Uterus (tissue), 4 donors: Measurements from ENCODE around the gene CPLANE2. TPM values are rescaled to one million over a fixed set of nuclear protein-coding genes. Genes with fewer than 3 reads are reported as not detected.
A peak's percentile ranks its signal among the peaks of the same experiment; 100 is the strongest.

Experiments used
- DNase-seq, 2 donors: peaks; one replicate each; pipeline ENCODE4 v3.0.0-alpha.2; 2019 to 2020
- H3K27ac ChIP-seq, 2 donors: fragments of 200-600 bp; sonication (generic); 1 replicate in 1 of 2; 2 replicates in 1 of 2; pipeline ENCODE4 v1.5.1; 2016 to 2018
- H3K27me3 ChIP-seq, 2 donors: fragments of 200-600 bp; sonication (generic); one replicate each; pipeline ENCODE4 v1.5.1; 2018 to 2019; ENCODE audit warnings: control low read depth in 1 of 2
- H3K36me3 ChIP-seq, 2 donors: fragments of 200-600 bp; sonication (generic); one replicate each; pipeline ENCODE4 v1.5.1; 2019; ENCODE audit warnings: control low read depth in 1 of 2
- H3K4me1 ChIP-seq, 2 donors: fragments of 200-600 bp; sonication (generic); one replicate each; pipeline ENCODE4 v1.5.1; 2018 to 2019; ENCODE audit warnings: control low read depth in 1 of 2
- H3K4me3 ChIP-seq, 2 donors: fragments of 200-600 bp; sonication (generic); 1 replicate in 1 of 2; 2 replicates in 1 of 2; pipeline ENCODE4 v1.5.1; 2018 to 2019; ENCODE audit warnings: mild to moderate bottlenecking in 1 of 2
- H3K9me3 ChIP-seq, 2 donors: fragments of 200-600 bp; sonication (generic); one replicate each; pipeline ENCODE4 v1.5.1; 2019; ENCODE audit warnings: control low read depth in 1 of 2
- POLR2A ChIP-seq, 2 donors: fragments of 450-650 bp; IDR thresholded peaks; one replicate each; pipeline ENCODE4 v1.6.1; 2016; ENCODE audit warnings: antibody characterized with exemption in 2 of 2, mild to moderate bottlenecking in 1 of 2, moderate library complexity in 1 of 2
- intact Hi-C: fragments of 100-400 bp; cut with DNase I; formaldehyde crosslinking; loops from one replicate; pipeline ENCODE4 v1.15.1; 2023; ENCODE audit warnings: low total_unique reads
- total RNA-seq, 4 donors: library from RNA; depleted of rRNA in 3 of 4; stranded (reverse); fragments of >200 nt in 3 of 4; gene quantifications; one replicate each; pipeline versions ENCODE4 v1.1.0 to v1.2.4, GENCODE V29; 2014 to 2023
- TF ChIP-seq, protein P1 (sequence below), 4 experiments: fragments of 200-600 bp in 2 of 4; fragments of 450-650 bp in 2 of 4; sonication (generic) in 2 of 4; IDR thresholded peaks; one replicate each; pipeline ENCODE4 v1.5.1; 2016 to 2019; ENCODE audit warnings: antibody characterized with exemption in 4 of 4, mild to moderate bottlenecking in 2 of 4, moderate library complexity in 1 of 4
- donor health status: DM: yes; HTN: yes; CAD: no.

Gene CPLANE2
- total RNA-seq, 4 donors from 2014 or later: 5.1 to 7.4 (median 5.5) TPM

DNA sequence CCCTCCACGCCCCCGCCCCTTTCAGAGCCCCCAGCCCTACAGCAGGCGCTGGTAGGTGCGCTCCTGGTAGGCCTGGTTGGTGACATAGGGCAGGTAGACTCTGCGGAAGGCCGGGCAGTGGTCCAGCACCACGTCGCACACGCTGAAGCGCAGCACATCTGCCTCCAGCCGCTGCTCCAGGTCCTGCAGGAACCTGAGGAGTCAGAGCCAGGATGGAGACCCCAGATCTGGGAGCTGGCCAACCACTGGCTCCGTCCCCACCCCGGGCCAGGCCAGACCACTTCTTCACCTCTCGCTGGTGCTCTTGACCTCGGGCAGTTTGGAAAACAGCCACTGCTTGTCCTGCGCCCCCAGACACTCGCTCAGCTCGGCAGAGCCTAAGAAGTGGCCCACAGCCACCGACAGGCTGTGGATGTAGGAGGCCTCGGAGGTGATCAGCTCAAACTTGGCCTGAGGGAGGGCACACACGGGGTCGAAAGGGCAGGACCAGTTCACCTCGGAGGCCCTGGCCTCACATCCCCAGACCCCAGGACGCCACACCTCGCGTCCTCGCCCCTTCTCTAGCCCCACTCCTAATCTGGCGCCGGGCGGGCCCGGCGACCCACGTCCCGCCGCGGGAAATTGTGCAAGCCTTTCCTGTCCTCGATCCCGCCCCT, 31.0 kb downstream of the CPLANE2 start:
- Histone ChIP-seq H3K27ac (peak overlapping the region; percentile 90 to 97), H3K4me3 (peak overlapping the region; percentile 46 to 53), H3K4me1 (peaks cover 0 to 7% of the 10 kb centered on the region in 2 donors), H3K36me3 (no peaks in the 10 kb centered on the region), H3K9me3 (no peaks in the 10 kb centered on the region), H3K27me3 (no peaks in the 10 kb centered on the region)
- DNase-seq: peak in 1 of 2 donors; percentile 67
- no peak for TF ChIP-seq POLR2A (IDR thresholded peaks at IDR 0.05)
- TF ChIP-seq, protein P1, sequence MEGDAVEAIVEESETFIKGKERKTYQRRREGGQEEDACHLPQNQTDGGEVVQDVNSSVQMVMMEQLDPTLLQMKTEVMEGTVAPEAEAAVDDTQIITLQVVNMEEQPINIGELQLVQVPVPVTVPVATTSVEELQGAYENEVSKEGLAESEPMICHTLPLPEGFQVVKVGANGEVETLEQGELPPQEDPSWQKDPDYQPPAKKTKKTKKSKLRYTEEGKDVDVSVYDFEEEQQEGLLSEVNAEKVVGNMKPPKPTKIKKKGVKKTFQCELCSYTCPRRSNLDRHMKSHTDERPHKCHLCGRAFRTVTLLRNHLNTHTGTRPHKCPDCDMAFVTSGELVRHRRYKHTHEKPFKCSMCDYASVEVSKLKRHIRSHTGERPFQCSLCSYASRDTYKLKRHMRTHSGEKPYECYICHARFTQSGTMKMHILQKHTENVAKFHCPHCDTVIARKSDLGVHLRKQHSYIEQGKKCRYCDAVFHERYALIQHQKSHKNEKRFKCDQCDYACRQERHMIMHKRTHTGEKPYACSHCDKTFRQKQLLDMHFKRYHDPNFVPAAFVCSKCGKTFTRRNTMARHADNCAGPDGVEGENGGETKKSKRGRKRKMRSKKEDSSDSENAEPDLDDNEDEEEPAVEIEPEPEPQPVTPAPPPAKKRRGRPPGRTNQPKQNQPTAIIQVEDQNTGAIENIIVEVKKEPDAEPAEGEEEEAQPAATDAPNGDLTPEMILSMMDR (IDR thresholded peaks at IDR 0.05): no peak
- intact Hi-C loops: loop anchor here (10.0 kb wide), 1 partner anchor 159 kb away; the partner anchor contains the start of gene SZRD1

DNA sequence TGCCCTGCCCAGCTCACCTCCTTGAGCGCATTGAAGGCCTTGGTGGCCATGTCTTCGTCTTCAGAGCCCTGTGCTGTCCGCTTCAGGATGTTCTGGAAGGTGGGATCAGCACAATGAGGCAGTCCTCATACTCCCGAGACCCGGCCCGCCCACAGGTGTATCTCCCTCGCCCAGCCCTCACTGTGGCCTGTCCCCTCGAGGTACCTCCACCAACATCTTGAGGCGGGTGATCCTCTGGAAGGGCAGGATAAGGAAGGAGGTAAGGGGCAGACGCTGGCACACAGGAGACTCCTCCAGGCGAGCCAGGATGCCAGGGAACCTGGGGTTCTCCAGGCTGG, 31.7 kb downstream of the CPLANE2 start:
- H3K4me3 ChIP-seq: no peak overlapping the region
- H3K36me3 ChIP-seq: no peaks in the 10 kb centered on the region
- TF ChIP-seq, protein P1 (IDR thresholded peaks at IDR 0.05): no peak
- no peak for TF ChIP-seq POLR2A (IDR thresholded peaks at IDR 0.05)
- no peaks in the 10 kb centered on the region for H3K9me3 ChIP-seq
- DNase-seq: peak in 1 of 2 donors; percentile 48
- intact Hi-C loops: loop anchor here (10.0 kb wide), 1 partner anchor 159 kb away; the partner anchor contains the start of gene SZRD1
- peaks cover 0 to 7% of the 10 kb centered on the region in 2 donors for H3K4me1 ChIP-seq
- H3K27me3 ChIP-seq: no peaks in the 10 kb centered on the region
- H3K27ac ChIP-seq: peak overlapping the region; percentile 90 to 97

DNA sequence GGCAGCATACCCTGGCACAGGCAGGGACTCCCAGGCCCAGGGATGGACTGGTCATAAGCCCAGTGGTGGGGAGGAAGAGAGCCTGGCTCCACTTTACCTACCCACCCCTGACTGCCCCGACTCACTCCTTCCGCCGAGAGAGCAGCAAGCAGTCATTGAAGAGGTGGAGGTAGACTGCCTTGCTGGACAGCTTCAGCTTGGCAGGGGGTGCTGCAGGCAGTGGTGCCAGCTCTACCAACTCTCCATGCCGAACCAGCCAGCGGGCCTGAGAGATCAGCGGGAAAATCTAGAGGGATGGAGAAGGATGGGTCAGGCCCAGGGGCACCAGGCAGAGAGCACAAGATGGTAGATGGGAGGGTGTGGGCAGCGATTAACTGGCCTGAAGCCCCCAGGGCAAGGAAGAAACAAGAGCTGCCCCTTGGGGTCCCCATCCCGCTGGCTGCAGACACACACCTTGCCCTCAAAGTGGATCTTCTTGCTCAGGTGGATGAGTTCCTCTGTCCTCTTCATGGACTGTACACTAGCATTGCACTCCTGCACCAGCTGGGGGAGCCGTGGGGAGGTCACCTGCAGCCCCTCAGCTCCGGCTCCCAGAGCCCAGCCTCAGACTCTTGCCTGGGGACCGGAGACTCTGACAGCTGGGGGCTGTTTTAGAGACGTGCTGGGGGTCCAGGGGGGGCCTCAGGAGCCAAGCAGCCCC, 32.2 kb downstream of the CPLANE2 start:
- H3K4me3 ChIP-seq: no peak overlapping the region
- no peaks in the 10 kb centered on the region for H3K27me3 ChIP-seq
- no peaks in the 10 kb centered on the region for H3K36me3 ChIP-seq
- H3K27ac ChIP-seq: peak overlapping the region in 1 of 2 donors; percentile 97
- H3K4me1 ChIP-seq: peaks cover 0 to 7% of the 10 kb centered on the region in 2 donors
- peak in 1 of 2 donors; percentile 53 for DNase-seq
- TF ChIP-seq, protein P1 (IDR thresholded peaks at IDR 0.05): peak in 3 of 4 experiments; percentile 14 to 42 (median 18)
- no peak for TF ChIP-seq POLR2A (IDR thresholded peaks at IDR 0.05)
- intact Hi-C loops: loop anchor here (10.0 kb wide), 1 partner anchor 160 kb away; the partner anchor contains the start of gene SZRD1
- no peaks in the 10 kb centered on the region for H3K9me3 ChIP-seq

DNA sequence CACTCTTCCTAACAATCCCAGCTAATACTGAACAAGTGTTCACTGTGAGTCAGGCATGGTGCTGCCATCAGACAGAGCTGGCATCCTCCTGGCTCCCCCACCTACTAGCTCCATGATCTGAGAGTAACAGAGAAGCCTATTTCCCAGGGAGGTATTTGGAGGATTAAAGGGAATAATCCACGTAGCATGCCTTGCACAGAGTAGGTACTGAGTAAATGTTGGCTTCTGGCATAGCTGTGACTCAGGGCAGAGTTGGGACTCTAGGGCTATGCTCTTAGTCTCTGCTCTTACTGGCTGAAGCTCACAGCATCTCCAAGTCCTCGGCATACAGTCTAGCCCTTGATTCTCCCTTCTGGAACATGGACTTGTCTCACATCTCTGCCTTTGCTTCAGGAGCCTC, 32.8 kb downstream of the CPLANE2 start:
- Histone ChIP-seq H3K27ac (no peak overlapping the region), H3K4me1 (peaks cover 0 to 7% of the 10 kb centered on the region in 2 donors), H3K36me3 (no peaks in the 10 kb centered on the region), H3K27me3 (no peaks in the 10 kb centered on the region), H3K9me3 (no peaks in the 10 kb centered on the region), H3K4me3 (no peak overlapping the region)
- TF ChIP-seq, protein P1 (IDR thresholded peaks at IDR 0.05): no peak
- TF ChIP-seq POLR2A (IDR thresholded peaks at IDR 0.05): no peak
- intact Hi-C loops: loop anchor here (10.0 kb wide), 1 partner anchor 161 kb away; the partner anchor contains the start of gene SZRD1
- DNase-seq: no peak

DNA sequence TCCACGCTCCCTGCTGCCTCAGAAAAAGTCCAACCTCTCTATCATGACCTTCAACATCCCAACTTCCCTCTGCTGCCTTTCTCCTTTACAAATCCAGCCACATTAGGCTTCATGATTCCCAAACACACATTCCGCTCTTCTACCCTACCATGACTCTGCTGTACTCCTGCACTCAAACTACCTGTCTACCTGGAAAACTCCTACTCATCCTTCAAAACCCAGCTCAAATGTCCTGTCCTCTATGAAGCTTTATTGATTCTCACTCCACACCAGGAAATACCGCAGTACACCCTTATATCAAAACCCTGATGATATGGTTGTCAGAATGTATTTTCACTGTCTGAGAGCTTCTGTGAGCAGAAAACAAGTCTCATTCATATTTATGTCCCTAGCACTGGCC, 33.4 kb downstream of the CPLANE2 start:
- no peaks in the 10 kb centered on the region for H3K9me3 ChIP-seq
- no peak overlapping the region for H3K4me3 ChIP-seq
- TF ChIP-seq POLR2A (IDR thresholded peaks at IDR 0.05): no peak
- TF ChIP-seq, protein P1 (IDR thresholded peaks at IDR 0.05): no peak
- intact Hi-C loops: loop anchor here (10.0 kb wide), 1 partner anchor 161 kb away; the partner anchor contains the start of gene SZRD1
- H3K27ac ChIP-seq: no peak overlapping the region
- H3K36me3 ChIP-seq: no peaks in the 10 kb centered on the region
- no peaks in the 10 kb centered on the region for H3K27me3 ChIP-seq
- H3K4me1 ChIP-seq: peaks cover 0 to 7% of the 10 kb centered on the region in 2 donors
- no peak for DNase-seq
